ENCODE results near the gene DACH1. TPM values are rescaled to one million over a fixed set of nuclear protein-coding genes. Genes with fewer than 3 reads are reported as not detected.

DACH1 gene
- total and polyA plus RNA-seq, 2 of the 13 experiments (the other 11 are each of a cell fraction or from before 2014, with no cell fraction given), result not detected

- TF ChIP-seq AKNA (CRISPR knock-in tag; IDR thresholded peaks at IDR 0.05; ENCODE audit: borderline replicate concordance) (no peak), ZHX2 (IDR thresholded peaks at IDR 0.05; ENCODE audit: low read depth) (no peak), ZHX2 (CRISPR knock-in tag; IDR thresholded peaks at IDR 0.05; ENCODE audit: borderline replicate concordance) (no peak)
Observed at GRCh38 chr13:71483733-71484132, 383.3 kb downstream of the DACH1 start (continued).

Measured in HepG2 (cell line).